Vagina (tissue), 2 donors: ENCODE results near the gene PLIN1. TPM values are rescaled to one million over a fixed set of nuclear protein-coding genes. Genes with fewer than 3 reads are reported as not detected.
A peak's percentile ranks its signal among the peaks of the same experiment; 100 is the strongest.

Source experiments
- DNase-seq, 2 donors: peaks; one replicate each; pipeline ENCODE4 v3.0.0-alpha.2; 2017; ENCODE audit errors: extremely low spot score in 2 of 2
- H3K27ac ChIP-seq: fragments of 200-600 bp; sonication (generic); one replicate; pipeline ENCODE4 v1.5.1; 2019
- H3K27me3 ChIP-seq: fragments of 200-600 bp; sonication (generic); one replicate; pipeline ENCODE4 v1.5.1; 2019
- H3K36me3 ChIP-seq, 2 donors: fragments of 200-600 bp; sonication (generic); one replicate each; pipeline ENCODE4 v1.5.1; 2017 to 2019
- H3K4me1 ChIP-seq: fragments of 200-600 bp; sonication (generic); one replicate; pipeline ENCODE4 v1.5.1; 2019
- H3K4me3 ChIP-seq, 2 donors: fragments of 200-600 bp; sonication (generic); 1 replicate in 1 of 2; 2 replicates in 1 of 2; pipeline ENCODE4 v1.5.1; 2016 to 2019
- H3K9me3 ChIP-seq: fragments of 200-600 bp; sonication (generic); one replicate; pipeline ENCODE4 v1.5.1; 2019
- CTCF ChIP-seq, 3 experiments: fragments of 450-650 bp in 2 of 3; fragments of 200-600 bp in 1 of 3; sonication (generic) in 1 of 3; IDR thresholded peaks; one replicate each; pipeline ENCODE4 v1.5.1; 2017 to 2019; ENCODE audit warnings: antibody characterized with exemption in 3 of 3, mild to moderate bottlenecking in 2 of 3, moderate library complexity in 2 of 3
- POLR2A ChIP-seq, 2 donors: fragments of 450-650 bp; IDR thresholded peaks; one replicate each; pipeline ENCODE4 v1.6.1; 2017; ENCODE audit warnings: antibody characterized with exemption in 2 of 2, mild to moderate bottlenecking in 2 of 2, moderate library complexity in 2 of 2
- POLR2AphosphoS5 ChIP-seq, 2 donors: sonication (generic); formaldehyde crosslinking; IDR thresholded peaks; one replicate each; pipeline ENCODE4 v1.9.0; 2017; ENCODE audit warnings: antibody characterized with exemption in 2 of 2, mild to moderate bottlenecking in 2 of 2, low read depth in 1 of 2; ENCODE audit not compliant: insufficient read depth in 1 of 2
- intact Hi-C: fragments of 100-400 bp; cut with DNase I; formaldehyde crosslinking; loops from one replicate; pipeline ENCODE4 v1.15.1; 2023
- total RNA-seq: library from RNA; depleted of rRNA; stranded (reverse); fragments of >200 nt; gene quantifications from one replicate; pipeline ENCODE4 v1.2.3, GENCODE V29; 2016

Gene PLIN1
- total RNA-seq, 1 donor from 2014 or later: 53.3 TPM

GRCh38 chr15:89657686-89658200, 21.4 kb downstream of the PLIN1 start:
- no peaks in the 10 kb centered on the region for H3K36me3 ChIP-seq
- peaks cover 16% of the 10 kb centered on the region for H3K4me1 ChIP-seq
- TF ChIP-seq POLR2A (IDR thresholded peaks at IDR 0.05) (no peak), POLR2AphosphoS5 (IDR thresholded peaks at IDR 0.05; ENCODE audit: insufficient read depth in 1 of 2, low read depth in 1 of 2) (no peak), CTCF (IDR thresholded peaks at IDR 0.05) (no peak)
- intact Hi-C loops: no loop called here
- H3K27me3 ChIP-seq: no peaks in the 10 kb centered on the region
- H3K27ac ChIP-seq: no peak overlapping the region
- H3K9me3 ChIP-seq: no peaks in the 10 kb centered on the region
- no peak for DNase-seq
- H3K4me3 ChIP-seq: no peak overlapping the region

- H3K4me3 ChIP-seq: no peak overlapping the region
- no peaks in the 10 kb centered on the region for H3K9me3 ChIP-seq
- no peaks in the 10 kb centered on the region for H3K36me3 ChIP-seq
- no peaks in the 10 kb centered on the region for H3K27me3 ChIP-seq
- no peak for TF ChIP-seq CTCF (IDR thresholded peaks at IDR 0.05)
- TF ChIP-seq POLR2A (IDR thresholded peaks at IDR 0.05): no peak
- no peak for TF ChIP-seq POLR2AphosphoS5 (IDR thresholded peaks at IDR 0.05; ENCODE audit: insufficient read depth in 1 of 2, low read depth in 1 of 2)
- no peak for DNase-seq
- no peak overlapping the region for H3K27ac ChIP-seq
- intact Hi-C loops: no loop called here
- H3K4me1 ChIP-seq: peaks cover 12% of the 10 kb centered on the region
Observed at GRCh38 chr15:89656116-89656815, 22.9 kb downstream of the PLIN1 start.

- peak within 1 kb of the TSS; percentile 58 for H3K27ac ChIP-seq
- intact Hi-C loops: no loop called here
- H3K4me1 ChIP-seq: peaks cover 12% of the 10 kb centered on the region
- peak in 1 of 2 donors; percentile 36 for TF ChIP-seq POLR2AphosphoS5 (IDR thresholded peaks at IDR 0.05; ENCODE audit: insufficient read depth in 1 of 2, low read depth in 1 of 2)
- TF ChIP-seq CTCF (IDR thresholded peaks at IDR 0.05): no peak
- TF ChIP-seq POLR2A (IDR thresholded peaks at IDR 0.05): no peak
- H3K27me3 ChIP-seq: no peaks in the 10 kb centered on the region
- H3K36me3 ChIP-seq: no peaks in the 10 kb centered on the region
- peak within 1 kb of the TSS; percentile 70 to 78 for H3K4me3 ChIP-seq
- H3K9me3 ChIP-seq: no peaks in the 10 kb centered on the region
- DNase-seq: no peak
Observed at GRCh38 chr15:89654847-89655805, 24.0 kb downstream of the PLIN1 start, which contains the start of gene KIF7. KIF7 (minus strand) TSS chr15:89655467; CDS start chr15:89652930, 2,537 bp downstream.

GRCh38 chr15:89654301-89654761, 24.8 kb downstream of the PLIN1 start:
- TF ChIP-seq CTCF (IDR thresholded peaks at IDR 0.05) (no peak), POLR2A (IDR thresholded peaks at IDR 0.05) (no peak), POLR2AphosphoS5 (IDR thresholded peaks at IDR 0.05; ENCODE audit: insufficient read depth in 1 of 2, low read depth in 1 of 2) (no peak)
- intact Hi-C loops: no loop called here
- H3K4me1 ChIP-seq: peaks cover 12% of the 10 kb centered on the region
- peak overlapping the region; percentile 70 to 78 for H3K4me3 ChIP-seq
- H3K27me3 ChIP-seq: no peaks in the 10 kb centered on the region
- no peak for DNase-seq
- H3K9me3 ChIP-seq: no peaks in the 10 kb centered on the region
- no peaks in the 10 kb centered on the region for H3K36me3 ChIP-seq
- peak overlapping the region; percentile 58 for H3K27ac ChIP-seq
